ENCODE measurements around the gene CAVIN1.
"Not testable (repeated sequence)": the region's sequence is repeated elsewhere in the genome, so short reads cannot be mapped to it uniquely, and the experiment has no call there.

CAVIN1 gene

DNA sequence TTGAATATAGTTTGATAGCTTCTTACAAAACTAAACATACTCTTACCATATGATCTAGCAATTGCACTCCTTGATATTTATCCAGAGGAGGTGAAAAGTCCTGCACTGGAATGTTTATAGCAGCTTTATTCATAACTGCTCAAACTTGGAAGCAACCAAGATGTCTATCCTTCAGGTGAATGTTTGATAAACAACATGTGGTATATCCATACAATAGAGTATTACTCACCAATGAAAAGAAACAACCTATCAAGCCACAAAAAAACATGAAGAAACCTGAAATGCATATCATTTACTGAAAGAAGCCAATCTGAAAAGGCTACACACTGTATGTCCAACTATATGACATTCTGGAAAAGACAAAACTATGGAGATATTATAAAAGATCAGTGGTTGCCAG is 50.9 kb downstream of the CAVIN1 start:
- no peak for DNase-seq

DNA sequence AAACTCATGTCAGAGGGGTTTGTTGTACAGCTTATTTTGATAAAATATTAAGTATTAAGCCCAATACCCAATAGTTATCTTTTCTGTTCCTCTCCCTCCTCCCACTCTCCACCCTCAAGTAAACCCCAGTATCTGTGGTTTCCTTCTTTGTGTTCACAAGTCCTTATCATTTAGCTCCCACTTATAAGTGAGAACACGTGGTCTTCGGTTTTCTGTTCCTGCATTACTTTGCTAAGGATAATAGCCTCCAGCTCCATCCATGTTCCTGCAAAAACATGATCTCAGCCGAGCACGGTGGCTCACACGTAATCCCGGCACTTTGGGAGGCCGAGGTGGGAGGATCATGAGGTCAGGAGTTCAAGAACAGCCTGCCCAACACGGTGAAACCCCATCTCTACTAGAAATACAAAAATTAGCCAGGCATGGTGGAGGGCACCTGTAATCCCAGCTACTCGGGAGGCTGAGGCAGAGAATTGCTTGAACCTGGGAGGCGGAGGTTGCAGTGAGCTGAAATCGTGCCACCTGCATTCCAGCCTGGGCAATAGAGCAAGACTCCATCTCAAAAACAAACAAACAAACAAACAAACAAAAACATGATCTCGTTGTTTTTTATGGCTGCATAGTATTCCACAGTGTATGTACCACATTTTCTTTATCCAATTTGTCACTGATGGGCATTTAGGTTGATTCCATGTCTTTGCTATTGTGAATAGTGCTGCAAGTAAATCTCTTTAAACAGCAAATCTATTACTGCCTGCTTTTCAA is 54.1 kb downstream of the CAVIN1 start:
- DNase-seq, result not testable (repeated sequence)

DNA sequence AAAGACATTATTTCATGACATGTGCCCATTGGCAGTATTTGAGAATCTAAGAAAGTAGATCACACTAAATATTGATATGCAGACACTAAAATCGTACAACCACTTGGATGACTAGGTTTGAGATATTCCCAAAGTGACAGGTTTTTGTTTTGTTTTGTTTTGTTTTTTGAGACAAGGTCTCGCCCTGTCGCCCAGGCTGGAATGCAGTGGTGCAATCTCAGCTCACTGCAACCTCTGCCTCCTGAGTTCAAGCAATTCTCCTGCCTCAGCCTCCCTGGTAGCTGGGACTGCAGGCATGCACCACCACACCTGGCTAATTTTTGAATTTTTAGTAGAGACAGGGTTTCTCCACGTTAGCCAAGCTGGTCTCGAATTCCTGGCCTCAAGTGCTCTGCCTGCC is 54.7 kb downstream of the CAVIN1 start:
- not testable (repeated sequence) for DNase-seq

DNA sequence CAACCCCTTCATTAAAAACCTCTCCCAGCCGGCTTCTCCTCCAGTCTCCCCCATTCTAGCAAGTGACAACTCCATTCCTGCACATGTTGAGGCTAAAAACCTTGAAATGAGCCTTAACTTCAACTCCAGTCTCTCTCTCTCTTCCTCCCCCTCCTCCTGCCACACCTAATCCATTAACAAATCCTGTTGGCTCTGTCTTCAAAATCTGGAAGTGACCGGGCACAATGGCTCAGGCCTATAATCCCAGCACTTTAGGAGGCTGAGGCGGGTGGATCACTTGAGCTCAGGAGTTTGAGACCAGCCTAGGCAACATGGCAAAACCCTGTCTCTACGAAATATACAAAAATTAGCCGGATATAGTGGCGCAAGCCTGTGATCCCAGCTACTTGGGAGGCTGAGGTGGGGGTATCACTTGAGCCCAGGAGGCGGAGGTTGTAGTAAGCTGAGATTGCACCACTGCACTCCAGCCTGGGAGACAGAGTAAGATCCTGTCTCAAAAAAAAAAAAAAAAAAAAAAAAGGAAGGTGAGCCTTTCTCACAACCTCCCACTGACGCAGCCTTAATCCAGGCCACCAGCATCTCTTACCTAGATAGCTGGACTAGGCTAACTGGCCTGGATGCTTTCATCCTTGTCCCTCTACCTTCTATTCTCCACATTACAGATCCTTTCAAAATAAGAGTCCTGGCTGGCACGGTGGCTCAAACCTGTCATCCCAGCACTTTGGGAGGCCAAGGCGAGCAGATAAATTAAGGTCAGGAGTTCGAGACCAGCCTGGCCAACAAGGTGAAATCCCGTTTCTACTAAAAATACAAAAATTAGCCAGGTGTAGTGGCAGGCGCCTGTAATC is 56.7 kb downstream of the CAVIN1 start:
- DNase-seq, result not testable (repeated sequence)

DNA sequence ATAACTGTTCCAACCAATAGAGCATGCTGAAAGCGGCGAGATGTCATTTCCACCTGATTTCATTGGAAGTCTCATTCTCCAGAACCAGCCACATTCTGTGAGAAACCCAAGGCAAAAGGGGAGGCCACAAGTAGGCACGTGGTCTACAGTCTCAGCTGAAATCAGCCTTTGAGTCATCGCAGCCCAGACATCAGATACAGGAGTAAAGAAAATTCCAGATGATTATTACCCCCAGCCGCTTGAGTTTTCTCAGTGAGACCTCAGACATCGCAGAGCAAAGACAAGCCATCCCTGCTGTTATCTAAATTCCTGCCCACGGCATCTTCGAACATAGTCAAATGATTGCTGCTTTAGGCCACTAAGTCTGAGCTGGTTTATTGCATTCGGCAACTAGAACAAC is 57.9 kb downstream of the CAVIN1 start:
- peak; percentile 32 for DNase-seq

DNA sequence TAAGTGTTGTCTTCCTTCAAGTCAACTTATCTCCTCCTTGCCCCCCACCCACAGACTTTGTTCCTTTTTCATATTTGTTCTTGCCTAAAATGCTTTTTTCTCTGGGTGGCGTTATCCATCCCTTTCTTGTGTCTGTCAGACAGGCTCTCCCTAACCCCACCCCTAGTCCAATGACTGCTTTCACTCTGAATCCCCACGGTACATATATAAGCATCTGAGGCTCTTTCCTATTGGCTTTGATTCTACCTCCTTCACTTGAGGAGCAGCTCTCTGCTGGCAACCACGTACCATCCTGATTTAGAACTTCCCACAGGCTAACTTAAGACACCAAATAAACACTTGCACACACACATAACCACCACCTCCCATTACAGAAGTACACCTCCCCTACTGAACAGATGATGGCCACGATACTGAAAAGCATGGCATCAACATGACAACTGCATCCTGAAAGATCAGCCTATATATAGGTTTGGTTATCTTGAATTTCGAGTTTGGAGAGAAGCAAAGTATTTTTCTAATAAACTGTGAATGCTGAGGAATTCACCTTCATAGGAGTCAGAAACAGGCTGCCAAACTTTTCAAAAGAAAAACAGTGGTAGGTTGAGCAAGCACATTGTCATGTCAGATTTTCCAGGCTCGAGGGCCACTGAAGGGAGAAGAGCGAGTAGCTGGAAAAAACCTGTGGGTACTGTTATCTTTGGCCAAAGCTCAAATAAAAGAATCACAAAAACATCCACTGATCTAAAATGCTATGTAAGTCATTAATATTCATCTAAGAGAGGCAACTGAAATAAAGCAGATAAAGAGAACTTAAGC is 59.1 kb downstream of the CAVIN1 start:
- DNase-seq, result no peak

DNA sequence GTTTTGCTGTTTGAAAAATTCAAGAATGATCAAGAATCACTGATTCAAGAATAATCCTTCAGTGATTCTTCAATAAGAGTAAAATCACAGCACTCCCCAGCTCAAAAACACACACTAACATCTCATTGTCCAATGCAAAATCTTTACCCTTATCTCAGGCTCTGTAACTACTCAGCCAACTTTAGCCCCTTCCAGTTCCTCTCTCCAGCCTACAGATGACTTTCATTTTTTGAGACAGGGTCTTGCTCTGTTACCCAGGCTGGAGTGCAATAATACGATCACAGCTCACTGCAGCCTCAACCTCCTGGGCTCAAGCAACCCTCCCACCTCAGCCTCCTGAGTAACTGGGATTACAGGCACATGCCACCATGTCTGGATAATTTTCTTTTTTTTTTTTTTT is 59.8 kb downstream of the CAVIN1 start:
- DNase-seq, result no peak

DNA sequence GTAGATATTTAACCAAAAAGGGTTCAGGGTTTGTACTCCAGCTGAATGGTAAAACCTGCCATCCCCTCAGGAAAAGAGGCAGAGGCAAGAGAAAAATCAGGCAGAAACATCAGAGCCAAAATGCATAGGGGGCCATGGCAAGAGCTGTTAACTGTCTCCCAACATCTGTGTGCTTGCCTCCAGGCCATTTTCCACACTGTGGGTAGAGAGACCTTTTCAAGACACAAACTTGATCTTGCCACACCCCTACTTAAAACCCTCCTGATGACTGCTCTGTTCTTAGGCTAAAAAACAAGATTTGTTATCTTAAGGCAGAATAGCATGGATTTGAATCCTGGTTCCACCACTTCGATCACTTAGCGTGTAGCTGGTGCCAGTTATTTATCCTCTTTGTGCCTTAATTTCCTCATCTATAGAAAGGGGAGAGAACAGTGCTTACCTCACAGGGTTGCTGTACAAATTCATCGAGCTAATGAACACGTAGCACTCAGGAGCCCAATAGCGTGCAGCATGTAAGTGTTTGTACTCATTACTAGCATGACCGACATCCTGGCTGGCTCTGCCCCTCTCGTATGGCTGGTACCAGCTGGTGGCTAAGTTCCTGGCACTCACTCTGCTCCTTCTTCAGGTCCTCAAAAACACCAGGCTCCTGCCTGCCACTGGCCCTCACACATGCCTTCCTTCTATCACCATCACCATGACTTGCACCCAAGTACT is 60.7 kb downstream of the CAVIN1 start:
- DNase-seq, result no peak

DNA sequence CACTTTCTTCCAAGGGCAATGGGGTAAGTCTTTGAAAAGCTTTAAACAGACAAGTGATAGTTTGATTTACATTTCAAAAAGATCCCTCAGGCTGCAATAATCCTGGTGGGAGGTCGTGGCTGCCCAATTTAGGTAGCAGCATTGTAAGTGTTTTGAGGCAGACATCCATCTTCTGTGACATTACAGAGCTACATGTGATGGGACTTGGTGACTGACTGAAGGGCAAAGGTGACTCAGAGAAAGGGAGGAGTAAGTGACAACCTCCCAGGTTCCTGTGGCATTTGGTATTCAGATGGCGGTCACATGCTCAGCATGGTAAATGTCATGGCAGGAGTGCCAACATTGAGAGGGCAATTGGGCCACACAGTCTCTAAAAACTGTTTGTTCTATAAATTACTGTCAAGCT is 61.3 kb downstream of the CAVIN1 start:
- DNase-seq, result no peak

DNA sequence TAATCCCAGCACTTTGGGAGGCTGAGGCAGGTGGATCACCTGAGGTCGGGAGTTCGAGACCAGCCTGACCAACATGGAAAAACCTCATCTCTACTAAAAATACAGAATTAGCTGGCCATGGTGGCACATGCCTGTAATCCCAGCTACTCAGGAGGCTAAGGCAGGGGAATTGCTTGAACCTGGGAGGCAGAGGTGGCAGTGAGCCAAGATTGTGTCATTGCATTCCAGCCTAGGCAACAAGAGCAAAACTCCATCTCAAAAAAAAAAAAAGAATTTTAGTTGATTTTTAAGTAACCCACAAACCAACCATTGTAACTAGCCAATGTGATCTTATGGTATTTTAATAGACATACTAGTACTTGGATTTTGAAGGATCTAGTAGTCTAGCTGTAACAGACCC is 62.7 kb downstream of the CAVIN1 start:
- DNase-seq, result not testable (repeated sequence)

DNA sequence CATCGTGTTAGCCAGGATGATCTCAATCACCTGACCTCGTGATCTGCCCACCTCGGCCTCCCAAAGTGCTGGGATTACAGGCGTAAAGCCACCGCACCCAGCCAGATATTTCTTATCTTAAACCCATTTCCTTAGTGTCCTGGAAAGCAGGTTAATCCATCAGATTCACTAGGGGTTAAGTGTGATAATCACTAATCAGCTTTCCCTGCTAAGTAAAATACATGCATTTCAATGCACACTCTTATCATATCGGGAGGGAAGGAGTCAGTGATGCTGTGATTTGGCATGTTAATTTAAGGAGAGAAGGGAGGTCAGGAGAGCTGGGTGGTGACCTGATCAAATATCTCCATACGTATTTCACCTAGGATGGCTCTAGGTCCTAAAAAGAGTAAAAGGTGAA is 63.9 kb downstream of the CAVIN1 start:
- no peak for DNase-seq

DNA sequence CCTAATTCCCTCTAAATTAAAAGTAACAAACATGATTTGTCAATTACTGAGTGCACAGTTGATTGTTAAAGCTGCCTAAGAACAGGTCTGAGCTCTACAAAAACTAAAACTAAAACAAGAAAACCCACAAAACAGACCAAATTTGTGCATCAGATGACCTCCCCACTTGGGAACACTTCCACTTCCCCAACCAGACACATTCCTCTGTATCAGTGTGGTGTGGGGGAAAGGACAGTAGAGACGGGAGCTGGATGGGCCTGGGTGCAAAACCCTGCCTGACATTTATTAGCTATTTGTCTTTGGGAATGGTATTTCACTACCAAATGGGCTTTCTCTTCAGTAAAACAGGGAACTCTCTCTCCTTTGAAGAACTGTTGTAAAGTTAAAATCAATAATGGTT is 64.6 kb downstream of the CAVIN1 start:
- DNase-seq, result peak; percentile 48

DNA sequence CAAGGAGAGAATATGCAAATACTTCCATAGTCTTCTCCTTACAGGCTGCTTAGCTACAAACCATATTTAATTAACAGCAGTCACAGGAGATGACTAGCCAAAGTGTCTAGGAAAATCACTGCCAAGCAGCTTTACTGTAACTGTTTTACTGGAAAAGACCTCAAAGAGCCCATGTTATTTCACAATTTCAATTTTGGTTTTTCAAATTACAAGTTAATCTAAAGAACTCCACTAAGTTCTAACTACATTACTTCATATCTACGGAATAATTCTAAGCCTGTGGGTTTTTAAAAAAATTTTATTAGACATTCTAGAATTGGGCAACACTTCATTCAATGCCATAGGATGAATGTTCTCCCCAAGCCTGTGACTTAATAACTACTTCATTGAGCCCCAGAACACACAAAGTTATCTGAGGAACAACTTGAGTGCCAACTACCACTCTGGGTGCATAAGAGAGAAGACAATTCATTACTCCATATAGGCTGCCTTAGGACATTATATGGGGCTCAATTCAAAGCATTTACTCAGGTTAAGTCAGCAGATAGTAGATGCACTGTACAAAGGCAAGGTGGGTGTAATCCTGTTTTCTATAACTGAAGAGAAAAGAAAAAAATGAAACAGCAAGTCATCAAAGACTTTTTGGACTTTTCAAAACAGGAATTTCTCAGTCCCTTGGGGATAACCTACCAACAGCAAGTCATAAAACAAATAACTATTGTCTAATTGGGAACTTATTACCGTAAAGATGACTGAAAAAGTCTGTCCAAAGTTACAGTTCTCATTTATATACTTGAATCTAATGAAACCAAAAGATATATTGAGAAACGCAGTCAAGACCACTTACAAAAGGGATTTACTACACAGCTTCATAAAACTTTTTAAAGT is 67.9 kb downstream of the CAVIN1 start:
- peak; percentile 22 for DNase-seq
